GM23338 (cell line): ENCODE data around the gene ARRB1. TPM values are rescaled to one million over a fixed set of nuclear protein-coding genes. Genes with fewer than 3 reads are reported as not detected.

ENCODE experiments used
- ATAC-seq: fragments of 200-7000 bp; cut with Tn5 transposase; 3 replicates; pipeline ENCODE4 v1.9.1; 2020
- DNase-seq: peaks from one replicate; pipeline ENCODE4 v3.0.0-alpha.2; 2015; ENCODE audit warnings: low spot score
- H2AFZ ChIP-seq: fragments of 200-600 bp; sonication (generic); 2 replicates; pipeline ENCODE4 v1.8.0; 2016; ENCODE audit warnings: antibody characterized with exemption, mild to moderate bottlenecking, moderate library complexity
- H3F3A ChIP-seq: fragments of 200-600 bp; sonication (generic); replicated peaks from 2 replicates; pipeline ENCODE4 v1.8.0; 2017; ENCODE audit warnings: antibody characterized with exemption, mixed run types, low read depth
- H3K27ac ChIP-seq: fragments of 200-600 bp; sonication (generic); 2 replicates; pipeline ENCODE4 v1.6.1; 2016; ENCODE audit warnings: low read depth
- H3K27me3 ChIP-seq: fragments of 200-600 bp; sonication (generic); 2 replicates; pipeline ENCODE4 v1.8.0; 2016; ENCODE audit warnings: mild to moderate bottlenecking, mixed run types, moderate library complexity; ENCODE audit not compliant: insufficient read depth
- H3K36me3 ChIP-seq: fragments of 200-600 bp; sonication (generic); 2 replicates; pipeline ENCODE4 v1.8.0; 2016; ENCODE audit warnings: mild to moderate bottlenecking; ENCODE audit not compliant: insufficient read depth
- H3K4me1 ChIP-seq: fragments of 200-600 bp; sonication (generic); 2 replicates; pipeline ENCODE4 v1.8.0; 2016; ENCODE audit warnings: mild to moderate bottlenecking, moderate library complexity; ENCODE audit not compliant: insufficient read depth
- H3K4me2 ChIP-seq: fragments of 200-600 bp; sonication (generic); 2 replicates; pipeline ENCODE4 v1.7.1; 2017; ENCODE audit warnings: mixed run types
- H3K4me3 ChIP-seq: fragments of 200-600 bp; sonication (generic); 2 replicates; pipeline ENCODE4 v1.6.1; 2016; ENCODE audit warnings: mixed run types
- H3K79me2 ChIP-seq: fragments of 200-600 bp; sonication (generic); replicated peaks from 2 replicates; pipeline ENCODE4 v1.8.0; 2017; ENCODE audit warnings: mild to moderate bottlenecking; ENCODE audit not compliant: insufficient read depth
- H3K9me2 ChIP-seq: fragments of 200-600 bp; sonication (generic); 2 replicates; pipeline ENCODE4 v1.8.0; 2017; ENCODE audit not compliant: insufficient read depth
- H4K20me1 ChIP-seq: fragments of 200-600 bp; sonication (generic); replicated peaks from 2 replicates; pipeline ENCODE4 v1.8.0; 2017; ENCODE audit warnings: mild to moderate bottlenecking; ENCODE audit not compliant: insufficient read depth
- H3K27ac Mint-ChIP-seq: 2 replicates; pipeline ENCODE4 v1.8.0; 2020; ENCODE audit warnings: inconsistent platforms, mild to moderate bottlenecking, moderate library complexity, mixed read lengths
- H3K27me3 Mint-ChIP-seq: 3 replicates; pipeline ENCODE4 v1.8.0; 2022; ENCODE audit warnings: low read depth, mild to moderate bottlenecking, moderate library complexity, mixed read lengths, inconsistent platforms; ENCODE audit not compliant: insufficient read depth, poor library complexity
- H3K36me3 Mint-ChIP-seq: 3 replicates; pipeline ENCODE4 v1.8.0; 2021; ENCODE audit warnings: low read depth, mild to moderate bottlenecking, inconsistent platforms, moderate library complexity, mixed read lengths
- H3K4me1 Mint-ChIP-seq: 3 replicates; pipeline ENCODE4 v1.8.0; 2020; ENCODE audit warnings: mild to moderate bottlenecking, inconsistent platforms, mixed read lengths
- H3K4me3 Mint-ChIP-seq: 3 replicates; pipeline ENCODE4 v1.8.0; 2021; ENCODE audit warnings: moderate library complexity, mild to moderate bottlenecking, inconsistent platforms, mixed read lengths
- H3K9me3 Mint-ChIP-seq: 3 replicates; pipeline ENCODE4 v1.8.0; 2020; ENCODE audit warnings: moderate library complexity, mild to moderate bottlenecking, inconsistent platforms, mixed read lengths
- CREB1 ChIP-seq: fragments of 250-450 bp; sonication (Bioruptor Pico); IDR thresholded peaks from 2 replicates; pipeline ENCODE4 v1.5.0; 2020; ENCODE audit warnings: low read depth, mild to moderate bottlenecking, moderate library complexity
- CTCF ChIP-seq, 2 experiments: fragments of 200-600 bp in 1 of 2; sonication (generic) in 1 of 2; conservative IDR thresholded peaks; 2 replicates each; pipeline versions ENCODE4 v1.5.1 to v1.6.1; 2016 to 2017; ENCODE audit warnings: antibody characterized with exemption in 2 of 2, low read depth in 2 of 2, mild to moderate bottlenecking in 2 of 2, moderate library complexity in 1 of 2
- EZH2 ChIP-seq: fragments of 200-600 bp; sonication (generic); IDR thresholded peaks from one replicate; pipeline ENCODE4 v1.8.0; 2017; ENCODE audit warnings: antibody characterized with exemption, mild to moderate bottlenecking, low read depth; ENCODE audit not compliant: unreplicated experiment
- EZH2phosphoT487 ChIP-seq: fragments of 200-600 bp; sonication (generic); IDR thresholded peaks from one replicate; pipeline ENCODE4 v1.8.1; 2018; ENCODE audit warnings: antibody characterized with exemption; ENCODE audit not compliant: unreplicated experiment
- JUNB ChIP-seq: IDR thresholded peaks from one replicate; pipeline ENCODE4 v1.6.1; 2016; ENCODE audit warnings: antibody characterized with exemption; ENCODE audit not compliant: unreplicated experiment
- NANOG ChIP-seq: IDR thresholded peaks from 2 replicates; pipeline ENCODE4 v1.6.1; 2016; ENCODE audit warnings: antibody characterized with exemption, borderline replicate concordance
- POLR2AphosphoS5 ChIP-seq: IDR thresholded peaks from 2 replicates; pipeline ENCODE4 v1.6.1; 2016; ENCODE audit warnings: antibody characterized with exemption, low read depth
- STAT1 ChIP-seq: IDR thresholded peaks from one replicate; pipeline ENCODE4 v1.6.1; 2016; ENCODE audit warnings: antibody characterized with exemption; ENCODE audit not compliant: unreplicated experiment
- ZNF114 ChIP-seq: fragments of 250-450 bp; sonication (Bioruptor Pico); IDR thresholded peaks from 2 replicates; pipeline ENCODE4 v1.5.0; 2020; ENCODE audit warnings: mild to moderate bottlenecking, moderate library complexity
- ZNF331 ChIP-seq: fragments of 250-450 bp; sonication (Bioruptor Pico); IDR thresholded peaks from 2 replicates; pipeline ENCODE4 v1.5.0; 2020; ENCODE audit warnings: low read depth, mild to moderate bottlenecking, moderate library complexity
- ZNF462 ChIP-seq: fragments of 250-450 bp; sonication (Bioruptor Pico); IDR thresholded peaks from 2 replicates; pipeline ENCODE4 v1.5.0; 2020; ENCODE audit warnings: mild to moderate bottlenecking, moderate library complexity
- polyA plus RNA-seq: library from polyadenylated mRNA; unstranded; fragments of >200 nt; fragmentation: Nextera tagmentation; extraction: Ambion mirVana; gene quantifications from 2 replicates; pipeline ENCODE4 v1.2.1, GENCODE V29; 2016
- total RNA-seq: library from RNA; depleted of rRNA; stranded (reverse); fragments of >200 nt; shearing (Covaris generic); gene quantifications from 2 replicates; pipeline ENCODE4 v1.2.3, GENCODE V29; 2014
- TF ChIP-seq, protein P1 (sequence below): IDR thresholded peaks from one replicate; pipeline ENCODE4 v1.6.1; 2018; ENCODE audit warnings: antibody characterized with exemption; ENCODE audit not compliant: unreplicated experiment
- TF ChIP-seq, protein P2 (sequence below): IDR thresholded peaks from 2 replicates; pipeline ENCODE4 v1.6.1; 2016; ENCODE audit warnings: antibody characterized with exemption

ARRB1 gene
- total and polyA plus RNA-seq, 2 experiments from 2014 or later = 6.3 to 11.1 TPM

DNA sequence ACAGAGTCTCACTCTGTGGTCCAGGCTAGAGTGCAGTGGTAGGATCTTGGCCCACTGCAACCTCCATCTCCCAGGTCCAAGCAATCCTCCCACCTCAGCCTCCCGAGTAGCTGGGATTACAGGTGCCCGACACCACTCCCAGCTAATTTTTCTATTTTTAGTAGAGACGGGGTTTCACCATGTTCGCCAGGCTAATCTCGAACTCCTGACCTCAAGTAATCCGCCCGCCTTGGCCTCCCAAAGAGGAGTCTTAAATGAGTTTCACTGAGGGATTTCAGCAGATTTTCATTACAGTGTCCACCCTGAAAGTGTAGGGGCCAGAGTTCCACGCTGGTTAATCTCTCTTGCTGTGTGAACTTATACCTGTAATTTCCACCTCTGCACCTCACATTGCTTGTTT, 47.4 kb upstream of the ARRB1 start:
- TF ChIP-seq ZNF331 (no peak), STAT1 (no peak), NANOG (no peak), POLR2AphosphoS5 (no peak), CREB1 (CRISPR knock-in tag) (no peak), JUNB (no peak), EZH2phosphoT487 (no peak), CTCF (conservative IDR thresholded peaks at IDR 0.05; ENCODE audit: low read depth in 2 of 2) (no peak), ZNF114 (no peak), ZNF462 (CRISPR knock-in tag) (no peak), EZH2 (no peak)
- TF ChIP-seq, protein P1, sequence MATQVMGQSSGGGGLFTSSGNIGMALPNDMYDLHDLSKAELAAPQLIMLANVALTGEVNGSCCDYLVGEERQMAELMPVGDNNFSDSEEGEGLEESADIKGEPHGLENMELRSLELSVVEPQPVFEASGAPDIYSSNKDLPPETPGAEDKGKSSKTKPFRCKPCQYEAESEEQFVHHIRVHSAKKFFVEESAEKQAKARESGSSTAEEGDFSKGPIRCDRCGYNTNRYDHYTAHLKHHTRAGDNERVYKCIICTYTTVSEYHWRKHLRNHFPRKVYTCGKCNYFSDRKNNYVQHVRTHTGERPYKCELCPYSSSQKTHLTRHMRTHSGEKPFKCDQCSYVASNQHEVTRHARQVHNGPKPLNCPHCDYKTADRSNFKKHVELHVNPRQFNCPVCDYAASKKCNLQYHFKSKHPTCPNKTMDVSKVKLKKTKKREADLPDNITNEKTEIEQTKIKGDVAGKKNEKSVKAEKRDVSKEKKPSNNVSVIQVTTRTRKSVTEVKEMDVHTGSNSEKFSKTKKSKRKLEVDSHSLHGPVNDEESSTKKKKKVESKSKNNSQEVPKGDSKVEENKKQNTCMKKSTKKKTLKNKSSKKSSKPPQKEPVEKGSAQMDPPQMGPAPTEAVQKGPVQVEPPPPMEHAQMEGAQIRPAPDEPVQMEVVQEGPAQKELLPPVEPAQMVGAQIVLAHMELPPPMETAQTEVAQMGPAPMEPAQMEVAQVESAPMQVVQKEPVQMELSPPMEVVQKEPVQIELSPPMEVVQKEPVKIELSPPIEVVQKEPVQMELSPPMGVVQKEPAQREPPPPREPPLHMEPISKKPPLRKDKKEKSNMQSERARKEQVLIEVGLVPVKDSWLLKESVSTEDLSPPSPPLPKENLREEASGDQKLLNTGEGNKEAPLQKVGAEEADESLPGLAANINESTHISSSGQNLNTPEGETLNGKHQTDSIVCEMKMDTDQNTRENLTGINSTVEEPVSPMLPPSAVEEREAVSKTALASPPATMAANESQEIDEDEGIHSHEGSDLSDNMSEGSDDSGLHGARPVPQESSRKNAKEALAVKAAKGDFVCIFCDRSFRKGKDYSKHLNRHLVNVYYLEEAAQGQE = no peak
- TF ChIP-seq, protein P2, sequence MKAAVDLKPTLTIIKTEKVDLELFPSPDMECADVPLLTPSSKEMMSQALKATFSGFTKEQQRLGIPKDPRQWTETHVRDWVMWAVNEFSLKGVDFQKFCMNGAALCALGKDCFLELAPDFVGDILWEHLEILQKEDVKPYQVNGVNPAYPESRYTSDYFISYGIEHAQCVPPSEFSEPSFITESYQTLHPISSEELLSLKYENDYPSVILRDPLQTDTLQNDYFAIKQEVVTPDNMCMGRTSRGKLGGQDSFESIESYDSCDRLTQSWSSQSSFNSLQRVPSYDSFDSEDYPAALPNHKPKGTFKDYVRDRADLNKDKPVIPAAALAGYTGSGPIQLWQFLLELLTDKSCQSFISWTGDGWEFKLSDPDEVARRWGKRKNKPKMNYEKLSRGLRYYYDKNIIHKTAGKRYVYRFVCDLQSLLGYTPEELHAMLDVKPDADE = no peak
- Histone ChIP-seq H3K27me3 (no peaks in the 10 kb centered on the region), H3K4me2 (no peak overlapping the region), H3K79me2 (peaks cover 46% of the 10 kb centered on the region), H3K36me3 (peaks cover 34% of the 10 kb centered on the region), H3F3A (peaks cover 30% of the 10 kb centered on the region), H3K9me2 (no peaks in the 10 kb centered on the region), H2AFZ (peak overlapping the region; percentile 61; the same call in 1 of the 2 replicates), H3K4me3 (no peak overlapping the region), H4K20me1 (peaks cover 31% of the 10 kb centered on the region), H3K4me1 (peaks cover 29% of the 10 kb centered on the region), H3K27ac (no peak overlapping the region)
- Mint-ChIP-seq H3K27me3 (peaks cover 8% of the 10 kb centered on the region), H3K27ac (peak overlapping the region; percentile 99), H3K4me1 (peaks cover 33% of the 10 kb centered on the region), H3K4me3 (peak overlapping the region; percentile 98), H3K9me3 (no peaks in the 10 kb centered on the region; the same call in 1 of the 3 replicates), H3K36me3 (peaks cover 47% of the 10 kb centered on the region)
- no peak for ATAC-seq
- DNase-seq = no peak
